ENCODE measurements around the gene ECT2.
"Not testable (repeated sequence)": the region's sequence is repeated elsewhere in the genome, so short reads cannot be mapped to it uniquely, and the experiment has no call there.

The ECT2 gene

DNA sequence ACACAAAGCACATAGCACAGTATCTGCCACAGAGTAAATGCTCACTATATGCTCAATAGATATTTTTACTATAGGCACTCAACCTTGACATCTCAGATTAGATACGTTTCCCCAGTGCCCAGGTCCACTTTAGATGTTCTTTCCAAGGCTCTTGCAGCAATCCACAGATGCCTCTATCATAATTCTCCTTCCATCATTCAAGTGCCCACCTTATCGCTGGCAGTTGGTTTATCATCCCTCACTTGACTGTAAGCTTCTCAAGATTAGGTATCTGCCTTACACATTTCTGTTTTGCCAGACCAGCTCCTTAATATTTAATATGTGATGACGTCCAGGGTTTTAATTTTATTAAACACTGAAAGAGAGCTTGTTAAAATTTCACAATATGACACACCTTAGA lies 48.3 kb upstream of the ECT2 start:
- TF ChIP-seq GABPA (IDR thresholded peaks at IDR 0.05; ENCODE audit: low read depth) = no peak
- TF ChIP-seq, protein P1, sequence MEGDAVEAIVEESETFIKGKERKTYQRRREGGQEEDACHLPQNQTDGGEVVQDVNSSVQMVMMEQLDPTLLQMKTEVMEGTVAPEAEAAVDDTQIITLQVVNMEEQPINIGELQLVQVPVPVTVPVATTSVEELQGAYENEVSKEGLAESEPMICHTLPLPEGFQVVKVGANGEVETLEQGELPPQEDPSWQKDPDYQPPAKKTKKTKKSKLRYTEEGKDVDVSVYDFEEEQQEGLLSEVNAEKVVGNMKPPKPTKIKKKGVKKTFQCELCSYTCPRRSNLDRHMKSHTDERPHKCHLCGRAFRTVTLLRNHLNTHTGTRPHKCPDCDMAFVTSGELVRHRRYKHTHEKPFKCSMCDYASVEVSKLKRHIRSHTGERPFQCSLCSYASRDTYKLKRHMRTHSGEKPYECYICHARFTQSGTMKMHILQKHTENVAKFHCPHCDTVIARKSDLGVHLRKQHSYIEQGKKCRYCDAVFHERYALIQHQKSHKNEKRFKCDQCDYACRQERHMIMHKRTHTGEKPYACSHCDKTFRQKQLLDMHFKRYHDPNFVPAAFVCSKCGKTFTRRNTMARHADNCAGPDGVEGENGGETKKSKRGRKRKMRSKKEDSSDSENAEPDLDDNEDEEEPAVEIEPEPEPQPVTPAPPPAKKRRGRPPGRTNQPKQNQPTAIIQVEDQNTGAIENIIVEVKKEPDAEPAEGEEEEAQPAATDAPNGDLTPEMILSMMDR (IDR thresholded peaks at IDR 0.05; ENCODE audit: insufficient read depth, low read length) = no peak
- no peak for TF ChIP-seq SPI1 (IDR thresholded peaks at IDR 0.05; ENCODE audit: borderline replicate concordance, low read depth)
- no peak for TF ChIP-seq POLR2AphosphoS5 (IDR thresholded peaks at IDR 0.05; ENCODE audit: low read depth)
- TF ChIP-seq, protein P2, sequence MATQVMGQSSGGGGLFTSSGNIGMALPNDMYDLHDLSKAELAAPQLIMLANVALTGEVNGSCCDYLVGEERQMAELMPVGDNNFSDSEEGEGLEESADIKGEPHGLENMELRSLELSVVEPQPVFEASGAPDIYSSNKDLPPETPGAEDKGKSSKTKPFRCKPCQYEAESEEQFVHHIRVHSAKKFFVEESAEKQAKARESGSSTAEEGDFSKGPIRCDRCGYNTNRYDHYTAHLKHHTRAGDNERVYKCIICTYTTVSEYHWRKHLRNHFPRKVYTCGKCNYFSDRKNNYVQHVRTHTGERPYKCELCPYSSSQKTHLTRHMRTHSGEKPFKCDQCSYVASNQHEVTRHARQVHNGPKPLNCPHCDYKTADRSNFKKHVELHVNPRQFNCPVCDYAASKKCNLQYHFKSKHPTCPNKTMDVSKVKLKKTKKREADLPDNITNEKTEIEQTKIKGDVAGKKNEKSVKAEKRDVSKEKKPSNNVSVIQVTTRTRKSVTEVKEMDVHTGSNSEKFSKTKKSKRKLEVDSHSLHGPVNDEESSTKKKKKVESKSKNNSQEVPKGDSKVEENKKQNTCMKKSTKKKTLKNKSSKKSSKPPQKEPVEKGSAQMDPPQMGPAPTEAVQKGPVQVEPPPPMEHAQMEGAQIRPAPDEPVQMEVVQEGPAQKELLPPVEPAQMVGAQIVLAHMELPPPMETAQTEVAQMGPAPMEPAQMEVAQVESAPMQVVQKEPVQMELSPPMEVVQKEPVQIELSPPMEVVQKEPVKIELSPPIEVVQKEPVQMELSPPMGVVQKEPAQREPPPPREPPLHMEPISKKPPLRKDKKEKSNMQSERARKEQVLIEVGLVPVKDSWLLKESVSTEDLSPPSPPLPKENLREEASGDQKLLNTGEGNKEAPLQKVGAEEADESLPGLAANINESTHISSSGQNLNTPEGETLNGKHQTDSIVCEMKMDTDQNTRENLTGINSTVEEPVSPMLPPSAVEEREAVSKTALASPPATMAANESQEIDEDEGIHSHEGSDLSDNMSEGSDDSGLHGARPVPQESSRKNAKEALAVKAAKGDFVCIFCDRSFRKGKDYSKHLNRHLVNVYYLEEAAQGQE (IDR thresholded peaks at IDR 0.05; ENCODE audit: insufficient replicate concordance, low read depth) = no peak
- no peaks in the 10 kb centered on the region for H3K27me3 ChIP-seq (ENCODE audit: insufficient read depth, poor library complexity, severe bottlenecking)
- H3K4me3 ChIP-seq (replicated peaks; ENCODE audit: insufficient read depth, low read length) = no peak overlapping the region
- no peak for DNase-seq (ENCODE audit: low read depth in 1 of 2, low spot score in 1 of 2)
- no peak overlapping the region for H3K27ac ChIP-seq (replicated peaks)

DNA sequence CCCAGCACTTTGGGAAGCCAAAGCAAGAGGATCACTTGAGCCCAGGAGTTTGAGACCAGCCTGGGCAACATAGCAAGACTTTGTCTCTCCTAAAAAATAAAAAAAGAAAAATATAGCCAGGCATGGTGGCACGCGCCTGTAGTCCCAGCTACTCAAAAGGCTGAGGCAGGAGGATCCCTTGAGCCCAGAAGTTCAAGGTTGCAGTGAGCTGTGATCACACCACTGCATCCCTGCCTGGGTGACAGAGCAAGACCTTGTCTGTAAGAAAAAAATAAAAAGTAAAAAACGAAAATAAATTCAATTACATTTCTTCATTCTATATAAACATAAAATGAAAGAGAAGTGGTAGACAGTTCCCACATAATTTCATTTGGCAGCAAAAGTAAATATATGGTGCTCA lies 47.8 kb upstream of the ECT2 start:
- DNase-seq (ENCODE audit: low read depth in 1 of 2, low spot score in 1 of 2); H3K27me3 ChIP-seq (ENCODE audit: insufficient read depth, poor library complexity, severe bottlenecking); H3K27ac ChIP-seq (replicated peaks); H3K4me3 ChIP-seq (replicated peaks; ENCODE audit: insufficient read depth, low read length): not testable (repeated sequence)

DNA sequence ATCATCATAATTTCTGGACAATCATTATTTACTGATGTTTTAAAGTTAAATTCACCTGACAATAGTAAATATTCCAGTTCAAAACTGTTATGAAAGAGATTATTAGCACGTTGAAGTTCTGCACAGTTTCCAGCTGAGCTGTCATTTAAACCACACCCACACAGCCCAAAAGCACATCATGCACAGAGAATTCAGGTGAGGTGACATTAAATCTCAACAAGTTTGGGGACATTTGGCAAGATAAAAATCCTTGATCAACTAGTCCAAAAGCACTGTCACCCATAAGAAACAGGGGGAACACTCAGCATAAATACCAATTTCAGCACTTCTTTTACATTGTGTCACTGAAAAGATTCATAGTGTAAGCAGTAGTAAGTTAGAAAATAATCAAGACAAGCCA lies 46.5 kb upstream of the ECT2 start:
- Histone ChIP-seq H3K4me3 (replicated peaks; ENCODE audit: insufficient read depth, low read length) (no peak overlapping the region), H3K27ac (replicated peaks) (no peak overlapping the region), H3K27me3 (ENCODE audit: insufficient read depth, poor library complexity, severe bottlenecking) (no peaks in the 10 kb centered on the region)
- DNase-seq (ENCODE audit: low read depth in 1 of 2, low spot score in 1 of 2) = no peak
- no peak for TF ChIP-seq SPI1 (IDR thresholded peaks at IDR 0.05; ENCODE audit: borderline replicate concordance, low read depth)
- no peak for TF ChIP-seq POLR2AphosphoS5 (IDR thresholded peaks at IDR 0.05; ENCODE audit: low read depth)
- TF ChIP-seq GABPA (IDR thresholded peaks at IDR 0.05; ENCODE audit: low read depth) = no peak

DNA sequence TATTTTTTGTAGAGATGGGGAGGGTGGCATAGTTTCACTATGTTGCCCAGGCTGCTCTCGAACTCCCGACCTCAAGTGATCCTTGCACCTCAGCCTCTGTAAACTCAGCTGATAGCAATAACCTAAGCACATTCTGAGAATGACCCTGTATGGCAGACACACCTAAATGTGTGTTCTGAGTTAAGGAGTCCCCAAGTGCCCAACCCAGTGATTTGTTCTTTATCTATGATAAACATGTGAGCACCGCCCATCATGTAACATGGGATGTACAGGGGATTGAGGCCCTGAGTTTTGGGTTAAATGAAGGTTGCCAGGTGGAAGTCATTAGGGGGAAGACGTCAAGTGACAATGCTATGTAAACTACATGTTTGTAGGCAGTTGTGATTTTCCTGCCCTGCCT lies 45.4 kb upstream of the ECT2 start:
- no peak for DNase-seq (ENCODE audit: low read depth in 1 of 2, low spot score in 1 of 2)
- TF ChIP-seq SPI1 (IDR thresholded peaks at IDR 0.05; ENCODE audit: borderline replicate concordance, low read depth) (no peak), GABPA (IDR thresholded peaks at IDR 0.05; ENCODE audit: low read depth) (no peak), POLR2AphosphoS5 (IDR thresholded peaks at IDR 0.05; ENCODE audit: low read depth) (no peak)
- TF ChIP-seq, protein P2 (IDR thresholded peaks at IDR 0.05; ENCODE audit: insufficient replicate concordance, low read depth) = no peak
- TF ChIP-seq, protein P1 (IDR thresholded peaks at IDR 0.05; ENCODE audit: insufficient read depth, low read length) = no peak
- no peak overlapping the region for H3K4me3 ChIP-seq (replicated peaks; ENCODE audit: insufficient read depth, low read length)
- H3K27ac ChIP-seq (replicated peaks) = no peak overlapping the region
- no peaks in the 10 kb centered on the region for H3K27me3 ChIP-seq (ENCODE audit: insufficient read depth, poor library complexity, severe bottlenecking)

DNA sequence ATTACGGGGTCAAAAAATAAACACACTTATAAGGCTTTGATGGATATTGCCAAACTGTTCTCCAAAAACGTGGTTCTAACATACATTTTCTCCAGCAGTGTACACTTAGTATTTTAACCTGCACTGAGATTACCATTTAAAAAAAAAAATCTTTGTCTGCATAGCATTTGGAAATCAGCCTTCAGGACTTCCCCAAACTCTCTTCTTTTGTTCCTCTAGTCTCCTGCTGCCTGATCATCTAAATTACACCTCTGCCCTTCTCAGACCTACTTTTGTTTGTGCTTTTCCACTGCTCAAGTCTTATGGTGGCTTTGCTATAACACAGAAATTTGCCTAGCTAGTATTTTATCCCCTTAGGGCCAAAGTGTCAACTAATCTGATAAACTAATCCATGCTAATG lies 43.5 kb upstream of the ECT2 start:
- TF ChIP-seq SPI1 (IDR thresholded peaks at IDR 0.05; ENCODE audit: borderline replicate concordance, low read depth) (peak; percentile 61; the same call in 1 of the 2 replicates), POLR2AphosphoS5 (IDR thresholded peaks at IDR 0.05; ENCODE audit: low read depth) (no peak)

More for the DNA sequence above, 43.5 kb upstream of the ECT2 start:
- H3K27me3 ChIP-seq (ENCODE audit: insufficient read depth, poor library complexity, severe bottlenecking) = no peaks in the 10 kb centered on the region
- DNase-seq (ENCODE audit: low read depth in 1 of 2, low spot score in 1 of 2) = no peak
- H3K4me3 ChIP-seq (replicated peaks; ENCODE audit: insufficient read depth, low read length) = no peak overlapping the region
- no peak overlapping the region for H3K27ac ChIP-seq (replicated peaks)
